ENCODE measurements around the gene DNAAF8. TPM values are rescaled to one million over a fixed set of nuclear protein-coding genes. Genes with fewer than 3 reads are reported as not detected.

DNAAF8 gene
- total RNA-seq, 1 experiment from 2014 or later: not detected

DNA sequence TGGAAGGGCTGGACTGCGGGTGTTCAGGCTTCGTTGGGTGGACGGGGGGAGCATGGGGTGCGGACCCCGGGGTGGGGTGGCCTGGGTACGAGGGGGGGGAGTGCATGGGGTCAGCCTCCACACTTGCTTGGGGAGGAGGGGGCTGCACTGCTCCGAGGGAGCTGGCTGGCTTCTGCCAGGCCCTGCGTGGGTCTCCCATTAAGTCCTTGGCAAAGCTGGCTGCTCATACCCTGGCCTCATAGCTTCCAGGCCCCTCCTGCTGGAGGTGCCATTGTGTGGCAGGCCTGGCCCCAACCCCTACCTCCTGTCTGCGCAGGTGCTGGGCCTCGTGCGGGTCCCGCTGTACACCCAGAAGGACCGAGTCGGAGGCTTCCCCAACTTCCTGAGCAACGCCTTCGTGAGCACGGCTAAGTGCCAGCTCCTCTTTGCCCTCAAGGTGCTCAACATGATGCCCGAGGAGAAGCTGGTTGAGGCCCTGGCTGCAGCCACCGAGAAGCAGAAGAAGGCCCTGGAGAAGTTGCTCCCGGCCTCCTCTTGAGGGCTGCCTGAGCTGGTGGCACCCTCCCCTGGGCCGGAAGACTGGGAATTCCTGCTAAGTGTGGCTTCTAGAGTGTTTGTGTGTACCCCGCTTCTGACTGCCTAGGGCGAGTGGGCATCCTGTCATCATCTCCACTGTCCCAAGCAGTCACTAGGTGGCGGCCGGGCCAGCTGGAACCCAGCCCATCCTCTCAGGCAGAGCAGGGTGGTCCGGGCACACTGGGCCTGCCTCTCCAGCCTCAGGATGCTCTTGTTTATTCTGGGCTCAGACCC lies 39.5 kb upstream of the DNAAF8 start:
- DNase-seq (ENCODE audit: low read depth): no peak

DNA sequence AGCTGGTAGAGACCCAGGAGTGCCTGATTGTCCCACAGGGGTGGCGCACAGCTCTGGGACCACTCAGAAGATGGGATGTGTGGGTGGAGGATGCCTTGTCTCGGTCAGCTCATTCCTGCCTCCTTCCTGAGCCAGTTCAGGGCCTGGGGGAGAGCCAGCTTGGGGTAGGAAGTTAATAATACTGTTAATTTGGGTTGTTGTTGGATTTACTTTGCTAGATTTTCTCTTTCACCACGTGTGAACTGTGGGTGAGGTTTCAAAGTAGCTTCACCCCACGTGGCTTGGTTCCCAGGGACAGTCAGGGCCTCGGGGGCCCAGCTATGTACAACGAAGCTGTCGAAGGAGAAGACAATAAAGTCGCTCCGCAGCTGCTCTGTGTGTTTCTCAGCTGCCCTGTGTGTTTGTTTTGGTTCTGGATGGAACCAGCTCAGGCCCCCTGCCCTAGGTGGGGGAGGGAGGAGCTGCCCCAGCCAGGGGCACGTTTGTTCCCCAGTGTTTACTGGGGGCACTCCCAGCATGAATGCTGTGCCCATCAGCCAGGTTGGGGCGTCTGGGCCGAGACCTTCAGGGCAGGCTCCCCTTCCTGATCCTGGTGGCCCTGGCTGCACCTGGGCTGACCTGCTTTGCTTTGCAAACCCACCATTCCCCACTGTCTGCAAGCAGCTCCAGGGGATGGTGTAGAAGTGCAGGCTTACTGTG lies 38.7 kb upstream of the DNAAF8 start:
- DNase-seq (ENCODE audit: low read depth): no peak

DNA sequence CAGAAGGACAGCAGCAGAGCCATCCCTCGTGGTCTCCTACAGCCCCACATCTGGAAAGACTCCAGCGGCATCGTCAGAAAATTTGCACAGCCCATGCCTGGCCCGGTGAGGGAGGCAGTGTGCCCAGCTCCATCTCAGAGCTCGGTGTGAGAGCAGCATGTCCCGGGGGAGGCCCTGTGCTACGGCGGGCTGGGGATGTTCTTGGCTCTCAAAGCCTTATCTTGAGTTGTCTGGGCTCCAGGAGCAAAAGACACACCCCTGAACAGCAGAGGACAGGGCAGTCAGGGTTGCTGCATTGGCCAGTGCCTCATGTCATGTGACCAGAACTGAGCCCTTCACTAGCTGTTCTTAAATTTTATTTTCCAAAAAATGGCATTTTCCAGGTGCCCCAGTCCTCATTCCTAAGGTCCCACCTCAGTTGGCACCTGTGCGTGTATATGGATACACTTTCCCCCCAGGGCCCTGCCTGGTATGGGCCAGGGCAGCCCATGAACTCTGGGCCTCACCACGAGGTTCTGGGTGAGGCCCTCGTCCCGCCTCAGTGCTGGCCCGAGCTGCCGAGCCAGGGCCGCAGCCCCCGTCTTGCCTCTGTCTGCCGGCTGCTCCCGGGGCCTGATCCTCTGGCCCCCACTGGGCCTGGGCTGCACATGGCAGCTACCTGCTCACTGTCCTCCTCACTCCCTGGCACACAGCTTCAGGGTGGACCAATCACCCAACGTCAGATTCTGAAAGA lies 38.0 kb upstream of the DNAAF8 start:
- DNase-seq (ENCODE audit: low read depth): no peak

DNA sequence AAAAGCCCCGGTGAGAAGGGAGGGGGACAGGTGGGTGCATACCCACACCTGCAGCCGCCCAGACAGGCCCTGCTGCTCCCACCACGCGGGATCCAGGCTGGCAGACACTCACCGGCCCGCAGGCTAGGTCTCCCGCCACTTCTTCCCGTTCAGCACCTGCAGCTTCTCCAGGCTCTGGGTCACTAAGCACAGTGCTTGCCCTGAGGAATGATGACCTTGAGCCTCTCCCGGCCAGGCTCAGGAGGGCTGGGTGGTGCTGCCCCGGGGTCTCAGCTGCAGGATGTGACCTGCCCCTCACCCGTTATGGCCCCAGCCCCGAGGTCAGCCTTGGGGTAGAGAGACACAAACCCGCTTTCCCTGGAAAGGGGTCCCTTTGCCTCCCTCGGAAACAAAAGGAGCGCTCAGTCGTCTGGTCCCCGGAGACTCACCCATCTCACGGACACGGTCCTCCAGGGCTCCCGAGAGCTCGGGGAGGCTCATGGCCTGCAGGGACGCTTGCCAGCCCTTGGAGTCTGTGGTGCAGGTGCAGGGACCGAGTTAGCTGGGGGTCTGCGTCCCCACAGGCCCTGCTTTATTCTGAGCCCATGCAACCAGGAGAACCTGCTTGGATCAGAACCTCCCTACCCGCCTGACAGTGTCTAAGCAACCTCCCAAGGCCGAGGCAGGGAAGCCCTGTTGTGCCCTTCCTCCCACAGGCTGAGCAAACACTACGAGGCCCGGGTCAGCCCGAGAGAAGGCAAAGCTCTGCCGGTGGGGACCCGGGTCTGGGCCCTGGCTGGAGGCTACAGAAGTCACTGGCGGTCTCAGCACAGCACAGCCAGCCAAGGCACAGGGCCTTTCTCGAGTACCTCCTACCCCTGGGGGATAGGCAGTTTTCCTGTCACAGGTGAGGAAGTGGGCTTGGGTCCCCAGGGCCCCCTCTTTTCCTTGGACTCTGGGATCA lies 37.2 kb upstream of the DNAAF8 start:
- DNase-seq (ENCODE audit: low read depth): no peak

DNA sequence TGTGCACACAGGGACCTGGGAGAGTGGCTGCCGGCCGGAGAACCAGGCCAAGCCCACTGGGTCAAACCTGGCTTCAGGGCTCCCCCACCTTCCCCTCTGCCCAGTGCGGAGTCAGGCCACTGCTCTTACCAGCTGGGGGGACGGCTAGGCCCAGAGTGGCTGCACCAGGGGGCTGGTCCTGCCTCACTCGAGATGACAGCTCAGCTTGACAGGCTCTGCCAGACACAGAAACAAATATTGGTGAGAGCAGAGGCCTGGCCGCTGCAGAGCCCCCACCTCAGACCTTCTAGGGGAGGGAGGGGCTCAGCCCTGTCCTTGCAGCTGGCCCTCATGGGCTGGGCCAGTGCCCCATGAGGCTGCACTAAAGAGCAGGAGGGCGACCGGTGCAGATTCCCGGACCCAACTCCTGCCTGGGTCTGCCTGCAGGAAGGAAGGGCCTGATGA lies 36.5 kb upstream of the DNAAF8 start:
- no peak for DNase-seq (ENCODE audit: low read depth)

DNA sequence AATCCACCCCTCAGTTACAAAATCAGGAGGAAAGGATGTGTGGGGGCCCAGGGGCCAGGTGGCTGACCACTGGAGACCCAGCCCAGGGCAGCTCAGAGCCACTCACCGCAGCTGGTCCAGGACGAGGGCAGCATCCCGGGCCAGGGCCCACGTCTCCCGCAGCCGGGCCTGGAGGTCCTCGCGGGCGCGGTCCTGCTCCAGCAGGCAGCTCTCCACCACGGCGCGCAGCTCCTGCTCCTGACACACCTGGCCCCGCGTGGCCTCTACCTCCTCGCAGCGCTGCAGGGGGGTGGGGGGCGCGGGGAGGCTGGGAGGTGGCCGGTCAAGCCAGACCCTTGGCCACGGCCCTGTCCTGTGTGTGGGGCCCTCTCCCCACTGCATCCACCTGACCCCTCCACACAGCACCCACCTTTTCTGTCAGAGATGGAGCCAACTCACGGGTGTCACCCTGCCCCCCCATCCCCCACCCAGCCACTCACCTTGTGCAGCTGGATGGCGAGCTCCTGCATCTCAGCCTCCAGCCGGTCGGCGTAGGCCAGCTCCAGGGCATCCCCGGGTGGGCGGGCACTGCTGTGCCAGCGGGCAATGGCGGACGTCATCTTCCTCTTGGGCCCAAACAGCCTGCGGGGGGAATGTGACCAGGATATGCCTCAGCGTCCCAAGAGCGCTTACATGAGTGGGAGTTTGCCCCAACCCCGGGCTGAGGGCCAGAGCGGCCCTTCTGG lies 35.9 kb upstream of the DNAAF8 start:
- no peak for DNase-seq (ENCODE audit: low read depth)

DNA sequence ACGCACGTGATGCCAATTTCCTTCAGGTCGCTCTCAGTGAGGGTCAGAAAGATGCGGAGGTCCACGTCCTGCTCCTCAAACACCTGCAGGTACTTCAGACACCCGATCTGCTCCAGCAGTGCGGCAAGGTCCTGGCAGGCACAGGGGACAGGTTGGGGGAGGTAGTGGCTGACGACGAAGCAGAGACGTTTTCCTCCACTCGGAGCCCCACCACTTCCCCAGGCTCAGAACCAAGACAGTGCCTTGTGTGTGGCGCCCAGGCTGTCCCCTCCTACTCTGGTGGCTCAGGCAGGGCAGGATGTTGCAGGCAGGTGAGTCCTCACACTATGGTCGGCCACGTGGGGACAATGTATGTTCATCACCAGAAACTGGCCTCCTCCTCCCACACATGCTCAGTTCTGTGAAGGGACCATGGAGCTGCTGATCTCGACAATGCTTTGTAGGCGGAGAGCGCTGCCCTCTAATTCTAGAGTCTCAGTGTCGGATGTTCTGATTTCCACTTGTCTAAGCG lies 35.2 kb upstream of the DNAAF8 start:
- no peak for DNase-seq (ENCODE audit: low read depth)

DNA sequence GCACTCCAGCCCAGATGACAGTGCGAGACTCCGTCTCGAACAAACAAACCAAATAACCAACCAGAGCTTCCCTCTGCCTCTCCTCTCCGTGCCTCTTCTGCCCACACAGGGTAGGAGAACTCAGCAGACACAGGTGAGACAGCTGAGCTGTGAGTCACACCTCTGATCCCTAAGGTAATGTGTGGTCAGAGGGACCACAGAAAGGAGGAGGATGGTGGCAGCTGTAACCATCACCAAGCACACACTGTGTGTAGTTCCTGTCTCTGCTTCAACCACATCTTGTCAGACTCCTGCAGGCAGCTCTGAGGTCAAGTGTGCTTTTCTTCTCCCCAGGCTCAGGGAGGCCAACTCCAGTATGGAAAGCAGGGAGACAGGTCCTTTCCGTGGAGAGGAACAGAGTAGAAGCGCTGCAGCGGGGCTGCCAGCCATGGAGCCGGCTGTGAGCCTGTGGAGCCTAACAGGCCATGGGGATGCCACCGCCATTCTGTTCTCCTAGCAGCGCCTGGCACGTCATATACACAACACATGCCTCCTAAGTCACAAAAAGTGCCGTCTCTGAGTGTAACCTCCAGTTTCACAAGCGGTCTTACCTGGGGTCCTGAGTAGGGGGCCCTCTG lies 33.8 kb upstream of the DNAAF8 start:
- no peak for DNase-seq (ENCODE audit: low read depth)

DNA sequence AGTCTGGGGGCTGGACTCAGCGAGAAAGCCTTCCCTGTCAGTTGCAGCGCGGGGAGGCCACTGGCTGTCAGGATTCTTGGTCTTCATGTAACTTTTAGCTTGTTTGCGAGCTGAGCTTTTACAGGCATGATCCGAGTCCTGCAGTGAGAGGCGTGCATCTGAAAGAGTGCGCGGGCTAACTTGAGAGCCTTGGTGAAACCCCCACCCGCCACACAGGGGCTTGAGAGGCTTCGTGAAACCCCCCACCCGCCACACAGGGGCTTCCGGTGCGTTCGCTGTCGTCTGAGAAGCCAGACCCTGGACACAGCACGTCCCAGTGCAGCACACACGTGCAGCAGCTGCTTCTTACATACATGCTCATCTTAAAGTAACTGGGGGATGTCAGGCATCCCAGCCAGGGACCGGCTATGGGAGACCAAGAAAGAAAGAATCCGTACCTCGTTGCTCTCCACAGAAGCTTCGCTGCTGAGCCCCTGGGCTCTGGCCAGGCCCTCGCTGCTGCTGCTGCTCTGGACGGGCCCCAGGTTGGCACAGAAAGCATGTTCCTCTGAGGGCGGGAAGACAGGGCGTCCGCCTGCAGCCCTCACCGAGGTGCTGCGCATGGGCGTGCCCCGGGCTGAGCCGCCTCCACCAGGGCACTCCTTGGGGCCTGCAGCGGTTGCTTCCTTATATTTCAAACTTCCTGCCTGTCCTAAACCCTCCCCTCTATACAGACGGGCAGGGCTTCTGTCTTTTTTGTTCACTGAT lies 33.2 kb upstream of the DNAAF8 start:
- no peak for DNase-seq (ENCODE audit: low read depth)

DNA sequence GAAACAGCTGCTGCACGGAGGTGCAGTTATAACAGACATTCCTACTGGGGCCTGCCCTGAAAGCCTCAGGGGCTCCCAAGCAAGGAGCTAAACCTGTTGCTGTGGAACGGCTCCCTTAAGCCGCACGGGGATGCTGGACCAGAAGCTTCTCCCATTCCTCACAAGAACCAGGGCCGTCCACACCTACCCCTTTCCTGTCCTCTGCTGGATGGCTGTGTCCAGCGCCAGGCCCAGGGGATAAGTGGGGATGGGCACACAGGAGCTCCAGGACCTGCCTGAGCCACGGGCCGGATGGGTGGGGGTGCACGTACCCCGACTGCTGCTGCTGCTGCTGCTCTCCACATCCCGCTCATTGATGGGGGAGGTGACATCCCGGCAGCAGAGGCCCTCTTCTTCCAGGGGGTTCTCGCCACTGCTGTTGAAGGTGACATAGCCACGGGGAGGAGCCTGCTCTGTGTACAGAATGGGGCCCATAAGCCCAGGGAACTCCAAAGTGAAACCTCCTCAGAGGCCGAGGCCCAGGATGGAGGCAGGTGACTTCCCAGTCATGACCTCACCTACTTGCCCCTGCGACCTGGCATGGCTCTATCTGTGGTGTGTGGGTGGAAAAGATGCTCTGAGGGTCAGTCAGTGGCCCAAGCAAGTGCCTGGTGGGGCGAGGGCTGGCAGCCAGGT lies 32.4 kb upstream of the DNAAF8 start:
- DNase-seq (ENCODE audit: low read depth): no peak

DNA sequence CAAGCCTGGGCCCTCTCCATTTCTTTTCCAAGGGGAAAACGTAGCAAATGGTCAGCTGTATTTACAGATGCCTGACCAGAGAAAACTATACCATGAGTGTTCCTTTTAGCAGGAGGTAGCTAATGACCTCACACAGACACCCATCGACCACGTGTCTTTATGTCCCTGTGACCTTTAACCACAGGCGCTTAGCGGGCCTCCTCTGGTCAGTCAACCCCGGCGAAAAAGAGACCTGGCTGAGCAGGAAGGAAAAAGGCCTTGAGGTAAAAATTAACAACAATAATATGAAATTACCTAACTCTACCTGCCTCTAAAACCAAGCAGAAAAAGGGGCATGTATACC lies 31.9 kb upstream of the DNAAF8 start:
- no peak for DNase-seq (ENCODE audit: low read depth)

DNA sequence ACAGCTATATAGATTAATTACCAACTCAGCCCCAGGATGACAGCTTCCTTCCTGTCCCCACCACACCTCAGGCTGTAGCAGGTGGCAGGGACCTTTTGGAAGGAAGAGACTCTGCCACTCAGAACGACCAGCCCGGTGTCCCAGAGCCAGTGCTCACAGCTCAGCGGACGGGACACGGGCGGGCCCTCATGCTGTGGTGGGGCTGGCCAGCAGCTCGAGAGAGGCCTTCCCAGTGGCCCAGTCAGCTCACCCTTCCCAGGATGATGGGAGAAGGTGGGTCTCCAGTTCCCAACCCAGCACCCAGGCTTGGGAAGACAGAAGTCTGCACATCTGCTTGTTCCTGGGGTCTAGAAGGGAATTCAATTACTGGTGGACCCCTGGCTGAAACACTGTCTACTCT lies 30.4 kb upstream of the DNAAF8 start:
- no peak for DNase-seq (ENCODE audit: low read depth)

DNA sequence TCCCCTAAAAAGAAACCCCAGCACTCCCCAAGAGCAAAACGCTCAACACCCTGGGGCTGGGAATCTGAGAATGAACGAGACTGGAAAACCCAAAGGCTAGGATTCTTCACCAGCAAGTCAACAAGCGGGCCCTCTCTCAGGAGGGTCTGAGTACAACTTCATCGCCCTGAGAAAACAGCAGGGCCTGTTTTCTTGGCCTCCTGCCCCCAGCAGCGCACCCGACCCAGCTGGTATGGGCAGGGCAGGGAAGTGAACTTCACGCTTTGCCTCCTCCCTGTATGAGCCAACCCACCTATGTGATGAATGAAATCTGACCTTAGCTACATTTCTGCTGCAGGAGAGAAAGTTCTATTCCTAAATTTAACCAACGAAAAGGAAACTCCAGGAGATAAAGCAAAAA lies 29.8 kb upstream of the DNAAF8 start:
- DNase-seq (ENCODE audit: low read depth): no peak

DNA sequence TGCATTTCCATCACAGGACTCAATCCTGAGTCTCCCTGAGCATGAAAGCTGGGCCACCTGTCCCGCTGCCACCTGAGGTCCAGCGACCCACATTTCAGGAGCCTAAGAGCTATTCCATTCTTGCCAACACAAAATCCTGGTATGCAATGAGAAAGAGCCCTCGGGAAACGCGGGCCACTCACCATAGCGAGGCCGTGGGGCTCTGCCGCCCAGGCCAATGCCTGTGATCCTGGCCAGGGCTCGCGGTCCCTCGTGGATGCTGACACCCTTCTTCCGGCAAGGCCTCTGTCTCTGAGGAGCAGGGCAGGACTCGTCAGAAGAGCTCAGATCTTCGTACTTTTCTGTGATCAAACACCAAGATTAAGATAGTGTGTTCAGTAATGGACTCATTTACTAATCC lies 29.4 kb upstream of the DNAAF8 start:
- no peak for DNase-seq (ENCODE audit: low read depth)

DNA sequence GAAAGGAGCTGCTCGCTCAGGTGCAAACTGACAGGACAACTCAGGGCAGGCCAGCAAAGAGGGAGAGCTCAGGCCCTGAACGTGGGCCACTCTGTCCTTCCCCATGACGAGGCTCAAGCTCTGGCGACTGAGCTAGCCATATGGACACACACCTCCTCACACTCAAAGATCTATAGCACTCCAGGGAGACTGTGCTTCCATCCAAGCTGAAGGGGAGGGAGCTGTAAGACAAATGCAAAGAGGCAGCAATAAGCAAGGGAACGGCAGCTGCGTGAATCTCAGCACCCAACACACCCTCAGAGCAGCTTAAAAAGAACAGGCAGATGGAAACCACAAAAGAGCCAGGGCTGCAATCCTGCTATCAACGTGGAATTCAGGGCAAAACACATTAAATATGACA lies 27.5 kb upstream of the DNAAF8 start:
- no peak for DNase-seq (ENCODE audit: low read depth)

DNA sequence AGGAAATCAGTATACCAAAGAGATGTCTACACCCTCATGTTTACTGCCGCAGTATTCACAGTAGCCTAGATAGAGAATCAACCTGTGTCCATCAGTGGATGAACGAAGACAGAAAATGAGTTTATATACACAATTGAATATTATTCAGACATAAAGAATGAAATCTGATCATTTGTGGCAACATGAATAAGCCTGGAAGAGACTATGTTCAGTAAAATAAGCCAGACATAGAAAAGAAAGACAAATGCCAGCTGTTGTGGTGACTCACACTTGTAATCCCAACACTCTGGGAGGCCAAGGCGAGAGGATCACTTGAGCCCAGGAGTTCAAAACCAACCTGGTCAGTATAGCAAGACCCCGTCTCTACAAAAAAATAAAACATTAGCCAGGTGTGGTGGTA lies 24.9 kb upstream of the DNAAF8 start:
- no peak for DNase-seq (ENCODE audit: low read depth)

DNA sequence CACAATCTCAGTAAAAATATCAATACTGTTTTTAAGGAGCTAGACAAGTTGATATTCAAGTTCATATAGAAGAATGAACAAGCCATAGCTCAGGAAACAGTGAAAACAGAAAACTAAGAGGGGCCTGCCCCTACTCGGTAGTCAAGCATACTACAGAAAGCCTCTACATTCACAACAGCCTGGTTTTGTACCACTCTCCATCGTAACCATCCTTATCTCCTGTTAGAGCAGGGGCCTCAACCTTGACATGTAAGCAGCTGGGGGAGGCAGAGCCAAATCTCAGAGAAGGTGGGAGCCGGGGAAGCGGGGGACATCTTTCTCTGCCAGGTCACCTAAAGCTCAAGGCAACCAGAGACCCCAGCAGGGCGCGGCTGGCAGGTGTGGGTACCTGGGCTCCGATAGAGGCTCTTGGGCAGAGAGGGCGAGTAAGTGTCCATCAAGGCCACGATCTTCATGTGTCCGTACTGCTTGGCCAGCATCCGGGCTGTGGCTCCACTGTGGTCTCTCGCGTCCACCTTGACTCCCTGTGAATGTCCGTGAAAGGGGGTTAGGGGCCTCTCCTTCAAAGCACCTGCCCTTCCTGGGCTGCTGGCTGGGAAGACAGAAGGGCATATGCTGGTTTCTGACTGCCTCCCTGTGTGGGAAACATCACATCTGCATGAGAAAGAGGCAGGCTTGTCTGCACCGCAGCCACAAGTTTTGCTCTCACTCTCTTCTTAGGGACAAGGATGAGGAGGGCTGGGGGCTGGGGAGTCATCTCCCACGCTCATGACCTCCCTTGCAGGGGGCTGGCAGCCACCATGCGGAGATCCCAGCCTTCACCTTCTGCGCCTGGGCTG lies 20.5 kb upstream of the DNAAF8 start:
- DNase-seq (ENCODE audit: low read depth): no peak

DNA sequence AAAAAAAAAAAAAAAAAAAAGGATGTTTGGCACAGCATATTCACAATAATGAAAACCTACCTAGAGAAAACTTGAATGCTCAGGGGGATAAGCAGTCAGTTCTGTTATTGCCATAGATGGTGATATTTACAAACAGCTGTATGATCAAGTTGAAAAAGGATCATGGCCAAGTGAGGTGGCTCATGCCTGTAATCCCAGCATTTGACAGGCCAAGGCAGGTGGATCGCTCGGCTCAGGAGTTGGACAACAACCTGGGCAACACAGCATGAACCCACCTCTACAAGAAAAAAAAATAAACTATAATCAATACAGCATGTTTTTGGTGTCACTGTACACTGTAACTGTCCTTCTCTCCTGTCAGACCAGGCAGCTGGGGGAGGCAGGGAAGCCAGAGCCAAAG lies 19.3 kb upstream of the DNAAF8 start:
- DNase-seq (ENCODE audit: low read depth): no peak
